Ramos (cell line): ENCODE measurements around the gene TBX20.
"Not testable (repeated sequence)": the region's sequence is repeated elsewhere in the genome, so short reads cannot be mapped to it uniquely, and the experiment has no call there.

Source experiments
- in situ Hi-C: fragments of 300-500 bp; cut with MboI; formaldehyde crosslinking; loops from one replicate; pipeline ENCODE4 v1.14.3; 2022; ENCODE audit warnings: low sequenced_read_pairs; ENCODE audit not compliant: unreplicated experiment

TBX20 gene

GRCh38 chr7:35183873-35184503, 69.9 kb downstream of the TBX20 start:
- in situ Hi-C loops, result loop anchor here (25.0 kb wide), 2 partner anchors 228 to 328 kb away; no protein-coding TSS in a partner anchor

- in situ Hi-C loops, result loop anchor here (25.0 kb wide), 2 partner anchors 232 to 332 kb away; no protein-coding TSS in a partner anchor
Measured at GRCh38 chr7:35180665-35181064, 73.2 kb downstream of the TBX20 start.

- in situ Hi-C loops, result not testable (repeated sequence)
Measured at GRCh38 chr7:35173176-35173575, 80.7 kb downstream of the TBX20 start.

- in situ Hi-C loops, result not testable (repeated sequence)
Measured at GRCh38 chr7:35172131-35172530, 81.8 kb downstream of the TBX20 start.

- in situ Hi-C loops, result not testable (repeated sequence)
Measured at GRCh38 chr7:35167658-35168057, 86.2 kb downstream of the TBX20 start.

GRCh38 chr7:35167158-35167557, 86.7 kb downstream of the TBX20 start:
- in situ Hi-C loops, result not testable (repeated sequence)

GRCh38 chr7:35161059-35161740, 92.7 kb downstream of the TBX20 start:
- in situ Hi-C loops, result not testable (repeated sequence)
